CD4-positive, alpha-beta memory T cell (primary cell): ENCODE results near the gene ATG3. TPM values are rescaled to one million over a fixed set of nuclear protein-coding genes. Genes with fewer than 3 reads are reported as not detected.
"Not testable (repeated sequence)": the region's sequence is repeated elsewhere in the genome, so short reads cannot be mapped to it uniquely, and the experiment has no call there.

Experiments used
- CTCF ChIA-PET: fragments of 350-600 bp; sonication (Branson Sonifier 250); formaldehyde crosslinking; loops from one replicate; lab custom pipeline; 2021; ENCODE audit warnings: inconsistent platforms; ENCODE audit not compliant: partially characterized antibody; lab: Charles Lee
- POLR2A ChIA-PET: fragments of 350-600 bp; sonication (Branson Sonifier 250); formaldehyde crosslinking; loops from one replicate; lab custom pipeline; 2021; ENCODE audit not compliant: partially characterized antibody; lab: Charles Lee
- DNase-seq, 5 donors: peaks; one replicate each; pipeline versions ENCODE4 v3.0.0 to v3.0.0-alpha.2; 2020 to 2022; ENCODE audit warnings: mixed read lengths in 1 of 5
- H3K27ac ChIP-seq: one replicate; pipeline ENCODE4 v1.7.0; 2013; ENCODE audit warnings: low read depth, low read length
- H3K27me3 ChIP-seq: 2 replicates; pipeline ENCODE4 v1.7.0; 2013; ENCODE audit warnings: mild to moderate bottlenecking, low read length, moderate library complexity; ENCODE audit not compliant: insufficient read depth
- H3K36me3 ChIP-seq: 2 replicates; pipeline ENCODE4 v1.7.0; 2013; ENCODE audit warnings: mild to moderate bottlenecking, low read length, moderate library complexity; ENCODE audit not compliant: insufficient read depth
- H3K4me1 ChIP-seq: 2 replicates; pipeline ENCODE4 v1.7.0; 2013; ENCODE audit warnings: mild to moderate bottlenecking, low read length, moderate library complexity; ENCODE audit not compliant: insufficient read depth
- H3K4me3 ChIP-seq, 2 donors: one replicate each; pipeline ENCODE4 v1.7.0; 2013; ENCODE audit warnings: low read length in 2 of 2, mild to moderate bottlenecking in 1 of 2
- H3K9me3 ChIP-seq, 2 donors: one replicate each; pipeline ENCODE4 v1.7.0; 2013; ENCODE audit warnings: low read length in 2 of 2, control low read depth in 1 of 2; ENCODE audit not compliant: control insufficient read depth in 1 of 2
- H3K27ac Mint-ChIP-seq, 7 donors: one replicate each; pipeline ENCODE4 v1.8.0; 2020 to 2021; ENCODE audit warnings: mixed read lengths in 7 of 7, mild to moderate bottlenecking in 6 of 7, inconsistent platforms in 3 of 7, moderate library complexity in 3 of 7
- H3K27me3 Mint-ChIP-seq, 2 donors: one replicate each; pipeline ENCODE4 v1.8.0; 2020 to 2021; ENCODE audit warnings: mixed read lengths in 2 of 2
- H3K36me3 Mint-ChIP-seq, 2 donors: one replicate each; pipeline ENCODE4 v1.8.0; 2020 to 2021; ENCODE audit warnings: mixed read lengths in 2 of 2, inconsistent platforms in 1 of 2, mild to moderate bottlenecking in 1 of 2
- H3K4me1 Mint-ChIP-seq, 4 donors: one replicate each; pipeline ENCODE4 v1.8.0; 2020 to 2021; ENCODE audit warnings: mixed read lengths in 4 of 4, mild to moderate bottlenecking in 1 of 4
- H3K4me3 Mint-ChIP-seq, 8 donors: one replicate each; pipeline ENCODE4 v1.8.0; 2020 to 2021; ENCODE audit warnings: mixed read lengths in 8 of 8, mild to moderate bottlenecking in 7 of 8, moderate library complexity in 6 of 8, inconsistent platforms in 3 of 8
- H3K9me3 Mint-ChIP-seq, 8 donors: one replicate each; pipeline ENCODE4 v1.8.0; 2020 to 2021; ENCODE audit warnings: mixed read lengths in 8 of 8, mild to moderate bottlenecking in 5 of 8, inconsistent platforms in 3 of 8, moderate library complexity in 1 of 8
- intact Hi-C: fragments of 100-400 bp; cut with micrococcal nuclease; formaldehyde crosslinking; loops from one replicate; pipeline ENCODE4 v1.15.1; 2023
- polyA plus RNA-seq, 2 donors: library from polyadenylated mRNA; unstranded; fragments of 300-500 nt; fragmentation: Illumina TruSeq; gene quantifications; one replicate each; pipeline ENCODE4 v1.2.3, GENCODE V29; 2021
- total RNA-seq, 2 experiments: library from RNA; stranded (reverse); gene quantifications; one replicate each; pipeline ENCODE4 v1.2.3, GENCODE V29; 2021

Gene ATG3
- total and polyA plus RNA-seq, 4 experiments from 2014 or later, result 49.0 to 107 (median 62.1) TPM

GRCh38 chr3:112494448-112494767 lies 67.4 kb downstream of the ATG3 start:
- H3K27me3 ChIP-seq, POLR2A ChIA-PET, H3K9me3 Mint-ChIP-seq, intact Hi-C loops, H3K27ac ChIP-seq, H3K36me3 ChIP-seq, H3K4me3 ChIP-seq, DNase-seq, H3K9me3 ChIP-seq, H3K27me3 Mint-ChIP-seq: not testable (repeated sequence)
- Mint-ChIP-seq H3K27ac (peak overlapping the region in 5 of 7 donors; percentile 70 to 87 (median 80)), H3K4me3 (peak overlapping the region; percentile 29 to 94 (median 64)), H3K36me3 (peaks cover 9 to 37% of the 10 kb centered on the region in 2 donors), H3K4me1 (peaks cover 58 to 96% (median 68%) of the 10 kb centered on the region in 4 donors)
- CTCF ChIA-PET, result interaction anchor here (1.8 kb wide), 1 partner anchor 39 kb away, joined by 4 read pairs; no protein-coding TSS in a partner anchor
- peaks cover 76% of the 10 kb centered on the region for H3K4me1 ChIP-seq

- H3K36me3 Mint-ChIP-seq, result peaks cover 9 to 32% of the 10 kb centered on the region in 2 donors
- CTCF ChIA-PET, result interaction anchor here (1.0 kb wide), 1 partner anchor 19 kb away, joined by 3 read pairs; no protein-coding TSS in a partner anchor
Measured at GRCh38 chr3:112492124-112492523, 69.6 kb downstream of the ATG3 start.

GRCh38 chr3:112491373-112491772 lies 70.4 kb downstream of the ATG3 start:
- peaks cover 74% of the 10 kb centered on the region for H3K4me1 ChIP-seq
- no peaks in the 10 kb centered on the region for H3K9me3 ChIP-seq
- no peak overlapping the region for H3K27ac ChIP-seq
- Mint-ChIP-seq H3K4me1 (peaks cover 63 to 85% (median 74%) of the 10 kb centered on the region in 4 donors), H3K9me3 (no peaks in the 10 kb centered on the region), H3K27ac (peak overlapping the region; percentile 31 to 86 (median 65)), H3K4me3 (peak overlapping the region in 7 of 8 donors; percentile 53 to 94 (median 66)), H3K36me3 (peaks cover 9 to 32% of the 10 kb centered on the region in 2 donors), H3K27me3 (no peaks in the 10 kb centered on the region)
- POLR2A ChIA-PET, result interaction anchor here (1.4 to 5.4 kb wide), 3 partner anchors 8 to 30 kb away, joined by 3 to 32 read pairs (median 6); partner anchors contain the start of gene BTLA
- CTCF ChIA-PET, result no interaction called here
- no peak for DNase-seq
- H3K4me3 ChIP-seq, result no peak overlapping the region
- no peaks in the 10 kb centered on the region for H3K27me3 ChIP-seq
- intact Hi-C loops, result no loop called here
- no peaks in the 10 kb centered on the region for H3K36me3 ChIP-seq

More at GRCh38 chr3:112492124-112492523, 69.6 kb downstream of the ATG3 start:
- Mint-ChIP-seq H3K4me3 (peak overlapping the region in 7 of 8 donors; percentile 9 to 94 (median 62)), H3K4me1 (peaks cover 67 to 88% (median 78%) of the 10 kb centered on the region in 4 donors), H3K27ac (peak overlapping the region in 5 of 7 donors; percentile 11 to 80 (median 39)), H3K27me3 (no peaks in the 10 kb centered on the region), H3K9me3 (no peaks in the 10 kb centered on the region)
- H3K9me3 ChIP-seq, result no peaks in the 10 kb centered on the region
- DNase-seq, result no peak
- peaks cover 79% of the 10 kb centered on the region for H3K4me1 ChIP-seq
- H3K27ac ChIP-seq, result no peak overlapping the region
- intact Hi-C loops, result no loop called here
- no peaks in the 10 kb centered on the region for H3K27me3 ChIP-seq
- H3K4me3 ChIP-seq, result no peak overlapping the region
- no peaks in the 10 kb centered on the region for H3K36me3 ChIP-seq
- POLR2A ChIA-PET, result interaction anchor here (1.0 to 1.5 kb wide), 3 partner anchors 13 to 31 kb away, joined by 3 to 6 read pairs (median 3); no protein-coding TSS in a partner anchor

GRCh38 chr3:112489674-112490479 lies 71.9 kb downstream of the ATG3 start:
- POLR2A ChIA-PET, result interaction anchor here (1.3 to 5.4 kb wide), 3 partner anchors 9 to 12 kb away, joined by 3 to 32 read pairs (median 3); partner anchors contain the start of gene BTLA
- no peak for DNase-seq
- CTCF ChIA-PET, result interaction anchor here (0.6 to 2.2 kb wide), 4 partner anchors 9 to 55 kb away, joined by 3 to 12 read pairs (median 4); partner anchors contain the start of gene BTLA

GRCh38 chr3:112486811-112487505 lies 74.8 kb downstream of the ATG3 start:
- H3K9me3 Mint-ChIP-seq, result no peaks in the 10 kb centered on the region
- no peak overlapping the region for H3K4me3 ChIP-seq
- POLR2A ChIA-PET, result interaction anchor here (5.4 kb wide), 1 partner anchor 12 kb away, joined by 32 read pairs; the partner anchor contains the start of gene BTLA
- no peak overlapping the region for H3K4me3 Mint-ChIP-seq
- H3K4me1 ChIP-seq, result peaks cover 57% of the 10 kb centered on the region
- H3K36me3 ChIP-seq, result peaks cover 3% of the 10 kb centered on the region
- H3K27ac ChIP-seq, result no peak overlapping the region
- no peaks in the 10 kb centered on the region for H3K27me3 Mint-ChIP-seq
- H3K27ac Mint-ChIP-seq, result peak overlapping the region in 1 of 7 donors; percentile 17
- intact Hi-C loops, result no loop called here
- DNase-seq, result no peak
- H3K27me3 ChIP-seq, result no peaks in the 10 kb centered on the region
- H3K4me1 Mint-ChIP-seq, result peaks cover 47 to 71% (median 59%) of the 10 kb centered on the region in 4 donors
- CTCF ChIA-PET, result no interaction called here
- no peaks in the 10 kb centered on the region for H3K9me3 ChIP-seq
- H3K36me3 Mint-ChIP-seq, result peaks cover 7 to 18% of the 10 kb centered on the region in 2 donors

More at GRCh38 chr3:112489674-112490479, 71.9 kb downstream of the ATG3 start:
- peaks cover 13 to 25% of the 10 kb centered on the region in 2 donors for H3K36me3 Mint-ChIP-seq
- Histone ChIP-seq H3K4me3 (no peak overlapping the region), H3K4me1 (peaks cover 59% of the 10 kb centered on the region), H3K36me3 (no peaks in the 10 kb centered on the region), H3K27ac (no peak overlapping the region), H3K27me3 (no peaks in the 10 kb centered on the region), H3K9me3 (no peaks in the 10 kb centered on the region)
- peaks cover 51 to 71% (median 60%) of the 10 kb centered on the region in 4 donors for H3K4me1 Mint-ChIP-seq
- peak overlapping the region; percentile 44 to 93 (median 80) for H3K27ac Mint-ChIP-seq
- intact Hi-C loops, result no loop called here
- no peaks in the 10 kb centered on the region for H3K27me3 Mint-ChIP-seq
- peak overlapping the region in 6 of 8 donors; percentile 48 to 94 (median 68) for H3K4me3 Mint-ChIP-seq
- H3K9me3 Mint-ChIP-seq, result no peaks in the 10 kb centered on the region

GRCh38 chr3:112484352-112484751 lies 77.4 kb downstream of the ATG3 start:
- ChIA-PET CTCF (interaction anchor here (1.0 kb wide), 1 partner anchor 18 kb away, joined by 3 read pairs; no protein-coding TSS in a partner anchor), POLR2A (no interaction called here)
- Histone ChIP-seq H3K27me3 (no peaks in the 10 kb centered on the region), H3K36me3 (peaks cover 3% of the 10 kb centered on the region), H3K9me3 (no peaks in the 10 kb centered on the region), H3K4me3 (no peak overlapping the region), H3K27ac (no peak overlapping the region), H3K4me1 (peaks cover 47% of the 10 kb centered on the region)
- no peak for DNase-seq
- Mint-ChIP-seq H3K4me3 (peak overlapping the region in 2 of 8 donors; percentile 13 to 63), H3K36me3 (peaks cover 22 to 27% of the 10 kb centered on the region in 2 donors), H3K27me3 (no peaks in the 10 kb centered on the region), H3K9me3 (no peaks in the 10 kb centered on the region), H3K4me1 (peaks cover 40 to 71% (median 55%) of the 10 kb centered on the region in 4 donors), H3K27ac (peak overlapping the region in 4 of 7 donors; percentile 8 to 73 (median 68))
- intact Hi-C loops, result no loop called here
